Esophagus (tissue), 2 donors: ENCODE data around the gene MSANTD3. TPM values are rescaled to one million over a fixed set of nuclear protein-coding genes. Genes with fewer than 3 reads are reported as not detected.
"Not testable (repeated sequence)": the region's sequence is repeated elsewhere in the genome, so short reads cannot be mapped to it uniquely, and the experiment has no call there.

Experiments
- H3K27ac ChIP-seq, 2 donors: one replicate each; pipeline ENCODE4 v1.5.1; 2013; ENCODE audit warnings: low read depth in 2 of 2, mild to moderate bottlenecking in 2 of 2, inconsistent platforms in 1 of 2, low read length in 1 of 2, moderate library complexity in 1 of 2
- H3K27me3 ChIP-seq, 2 donors: one replicate each; pipeline ENCODE4 v1.6.1; 2013; ENCODE audit warnings: low read length in 2 of 2, control low read depth in 1 of 2, mild to moderate bottlenecking in 1 of 2; ENCODE audit not compliant: insufficient read depth in 2 of 2, control insufficient read depth in 1 of 2
- H3K36me3 ChIP-seq, 2 donors: one replicate each; pipeline ENCODE4 v1.6.1; 2013; ENCODE audit warnings: low read length in 1 of 2; ENCODE audit not compliant: control insufficient read depth in 2 of 2, insufficient read depth in 2 of 2
- H3K4me1 ChIP-seq, 2 donors: one replicate each; pipeline ENCODE4 v1.6.1; 2013; ENCODE audit warnings: low read length in 1 of 2; ENCODE audit not compliant: control insufficient read depth in 2 of 2, insufficient read depth in 2 of 2
- H3K4me3 ChIP-seq, 2 donors: one replicate each; pipeline ENCODE4 v1.5.1; 2013; ENCODE audit warnings: low read length in 2 of 2, mild to moderate bottlenecking in 2 of 2, low read depth in 1 of 2, moderate library complexity in 1 of 2
- H3K9me3 ChIP-seq, 2 donors: one replicate each; pipeline ENCODE4 v1.6.1; 2013; ENCODE audit warnings: mild to moderate bottlenecking in 2 of 2, low read depth in 1 of 2, low read length in 1 of 2, moderate library complexity in 1 of 2; ENCODE audit not compliant: control insufficient read depth in 2 of 2, insufficient read depth in 1 of 2
- WGBS, 2 donors: extraction: QIAGEN DNeasy Blood & Tissue Kit; methylation state at CpG; one replicate each; pipeline ENCODE4 v1.1.7; 2013; 5-methylcytosine and 5-hydroxymethylcytosine counted together
- polyA plus RNA-seq, 2 donors: library from polyadenylated mRNA; stranded (reverse); fragments of 200-250 nt; gene quantifications; one replicate each; pipeline ENCODE4 v1.2.3, GENCODE V29; 2013
- donor health status: healthy with polysubstance abuse.
- donor health status: Bipolar disorder and iron deficiency.

Gene MSANTD3
- polyA plus RNA-seq, 2 donors, result 8.5 to 9.1 TPM

DNA sequence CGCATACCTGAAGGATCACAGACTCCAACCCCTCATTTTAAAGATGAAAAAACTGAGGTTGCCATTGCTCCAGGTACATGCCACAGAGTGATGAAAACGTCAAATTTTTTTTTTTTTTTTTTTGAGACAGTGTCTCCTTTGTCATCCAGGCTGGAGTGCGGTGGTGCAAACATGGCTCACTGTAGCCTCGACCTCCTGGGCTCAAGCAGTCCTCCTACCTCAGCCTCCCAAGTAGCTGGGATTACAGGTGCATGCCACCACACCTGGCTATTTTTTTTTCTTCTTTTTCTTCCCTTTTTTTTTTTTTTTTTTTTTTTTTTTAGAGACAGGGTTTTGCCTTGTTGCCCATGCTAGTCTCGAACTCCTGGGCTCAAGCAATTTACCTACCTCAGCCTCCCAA is 13.5 kb downstream of the MSANTD3 start:
- H3K4me1 ChIP-seq, H3K27me3 ChIP-seq, H3K36me3 ChIP-seq, H3K4me3 ChIP-seq, H3K9me3 ChIP-seq, H3K27ac ChIP-seq: not testable (repeated sequence)
- 87 to 89% methylated on average over 5 of the region's 5 CpGs for WGBS, 2 donors

DNA sequence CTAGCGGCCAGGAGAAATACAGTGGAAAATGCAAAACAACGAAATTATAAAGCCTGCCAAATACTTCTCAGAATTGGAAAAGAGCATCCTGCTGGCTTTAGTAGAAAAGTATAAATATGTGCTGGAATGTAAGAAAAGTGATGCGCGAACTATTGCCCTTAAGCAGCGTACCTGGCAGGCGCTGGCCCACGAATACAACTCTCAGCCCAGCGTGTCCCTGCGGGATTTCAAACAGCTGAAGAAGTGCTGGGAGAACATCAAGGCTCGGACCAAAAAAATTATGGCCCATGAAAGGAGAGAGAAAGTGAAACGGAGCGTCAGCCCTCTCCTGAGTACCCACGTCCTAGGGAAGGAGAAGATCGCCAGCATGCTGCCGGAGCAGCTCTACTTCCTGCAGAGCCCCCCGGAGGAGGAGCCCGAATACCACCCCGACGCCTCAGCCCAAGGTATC is 15.0 kb downstream of the MSANTD3 start:
- no peaks in the 10 kb centered on the region for H3K4me1 ChIP-seq
- no peaks in the 10 kb centered on the region for H3K9me3 ChIP-seq
- no peaks in the 10 kb centered on the region for H3K27me3 ChIP-seq
- H3K27ac ChIP-seq, result no peak overlapping the region
- no peak overlapping the region for H3K4me3 ChIP-seq
- 82 to 83% methylated on average over 19 of the region's 19 CpGs for WGBS, 2 donors
- H3K36me3 ChIP-seq, result peaks cover 0 to 3% of the 10 kb centered on the region in 2 donors

GRCh38 chr9:100443781-100444768 is 17.1 kb downstream of the MSANTD3 start:
- Histone ChIP-seq H3K36me3 (peaks cover 0 to 3% of the 10 kb centered on the region in 2 donors), H3K27me3 (no peaks in the 10 kb centered on the region), H3K4me3 (no peak overlapping the region), H3K9me3 (no peaks in the 10 kb centered on the region), H3K4me1 (no peaks in the 10 kb centered on the region), H3K27ac (no peak overlapping the region)
- WGBS, 2 donors, result 61 to 68% methylated on average over 4 of the region's 4 CpGs

- Histone ChIP-seq H3K9me3 (no peaks in the 10 kb centered on the region), H3K27ac (no peak overlapping the region), H3K36me3 (peaks cover 2 to 3% of the 10 kb centered on the region in 2 donors), H3K27me3 (no peaks in the 10 kb centered on the region), H3K4me1 (no peaks in the 10 kb centered on the region), H3K4me3 (no peak overlapping the region)
- WGBS, 2 donors, result 73 to 98% methylated on average over 1 of the region's 1 CpG
Observed at GRCh38 chr9:100445161-100445902, 18.4 kb downstream of the MSANTD3 start.

- no peak overlapping the region for H3K27ac ChIP-seq
- peaks cover 2 to 3% of the 10 kb centered on the region in 2 donors for H3K36me3 ChIP-seq
- no peak overlapping the region for H3K4me3 ChIP-seq
- 93% methylated on average over 5 of the region's 5 CpGs for WGBS, 2 donors
- H3K27me3 ChIP-seq, result no peaks in the 10 kb centered on the region
- no peaks in the 10 kb centered on the region for H3K9me3 ChIP-seq
- no peaks in the 10 kb centered on the region for H3K4me1 ChIP-seq
Observed at GRCh38 chr9:100445903-100446549, 19.1 kb downstream of the MSANTD3 start.

DNA sequence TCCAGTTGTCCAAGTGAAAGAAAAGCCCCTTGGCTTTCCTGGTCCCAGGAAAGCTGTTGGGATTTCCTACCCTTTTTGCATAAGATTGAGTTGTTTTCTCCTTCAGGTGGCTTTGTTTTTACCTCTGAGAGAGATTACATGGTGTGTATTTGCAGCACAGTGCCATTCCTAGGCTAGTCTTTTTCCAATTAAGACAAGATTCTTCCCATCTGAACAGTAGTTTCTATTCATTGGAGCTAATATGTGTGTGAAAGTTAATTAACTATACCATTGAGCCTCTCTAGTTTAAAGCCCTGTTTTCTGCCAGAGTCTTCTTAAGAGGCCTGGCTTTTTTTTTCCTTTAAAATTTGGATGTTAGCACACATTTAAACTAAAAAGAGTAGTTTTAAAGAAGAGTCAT is 20.1 kb downstream of the MSANTD3 start:
- no peak overlapping the region for H3K27ac ChIP-seq
- no peaks in the 10 kb centered on the region for H3K4me1 ChIP-seq
- H3K4me3 ChIP-seq, result no peak overlapping the region
- H3K36me3 ChIP-seq, result peaks cover 2 to 3% of the 10 kb centered on the region in 2 donors
- H3K27me3 ChIP-seq, result no peaks in the 10 kb centered on the region
- H3K9me3 ChIP-seq, result no peaks in the 10 kb centered on the region

DNA sequence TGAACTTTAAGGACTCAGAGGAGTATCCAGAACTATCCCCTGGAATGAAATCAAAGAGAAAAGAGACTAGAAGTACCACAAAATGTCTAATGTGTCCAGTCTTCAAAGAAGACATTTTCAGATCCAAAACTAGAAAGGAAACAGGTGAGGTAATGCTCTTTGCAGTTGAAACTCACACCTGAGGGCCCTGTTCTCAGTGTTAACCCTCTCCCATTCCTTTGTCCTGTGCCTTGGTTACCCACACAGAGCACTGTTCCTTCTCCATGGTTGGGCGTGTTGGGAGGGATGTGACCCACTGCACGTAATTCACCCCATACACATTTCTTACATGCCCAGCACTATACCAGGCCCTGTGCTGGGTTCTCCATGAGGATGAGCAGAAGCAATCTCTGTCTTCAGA is 21.3 kb downstream of the MSANTD3 start:
- no peaks in the 10 kb centered on the region for H3K27me3 ChIP-seq
- H3K4me3 ChIP-seq, result no peak overlapping the region
- H3K36me3 ChIP-seq, result peaks cover 2 to 6% of the 10 kb centered on the region in 2 donors
- 96 to 100% methylated on average over 2 of the region's 2 CpGs for WGBS, 2 donors
- no peak overlapping the region for H3K27ac ChIP-seq
- H3K4me1 ChIP-seq, result no peaks in the 10 kb centered on the region
- H3K9me3 ChIP-seq, result no peaks in the 10 kb centered on the region

DNA sequence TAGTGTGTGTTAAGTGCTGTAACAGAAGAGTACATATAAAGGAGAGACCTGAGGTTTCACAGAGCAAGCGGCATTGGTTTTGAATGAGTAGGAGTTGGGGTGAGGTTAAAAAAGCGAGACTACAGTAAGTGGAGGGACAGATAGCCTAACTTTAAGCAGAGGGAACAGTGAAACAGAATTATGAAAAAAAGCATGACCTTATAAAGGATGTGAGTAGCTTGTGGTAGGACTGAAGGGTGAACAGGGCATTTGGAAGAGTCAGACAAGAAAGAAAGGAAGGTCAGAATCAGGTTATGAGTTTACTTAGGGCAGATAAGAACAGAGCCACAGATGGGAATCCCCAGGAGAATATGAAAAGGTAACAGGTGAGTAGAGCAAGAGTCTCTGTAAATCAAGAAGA is 22.5 kb downstream of the MSANTD3 start:
- Histone ChIP-seq H3K4me3 (no peak overlapping the region), H3K27me3 (no peaks in the 10 kb centered on the region), H3K4me1 (no peaks in the 10 kb centered on the region), H3K36me3 (peaks cover 2 to 6% of the 10 kb centered on the region in 2 donors), H3K9me3 (no peaks in the 10 kb centered on the region), H3K27ac (no peak overlapping the region)
- 92 to 97% methylated on average over 2 of the region's 2 CpGs for WGBS, 2 donors

DNA sequence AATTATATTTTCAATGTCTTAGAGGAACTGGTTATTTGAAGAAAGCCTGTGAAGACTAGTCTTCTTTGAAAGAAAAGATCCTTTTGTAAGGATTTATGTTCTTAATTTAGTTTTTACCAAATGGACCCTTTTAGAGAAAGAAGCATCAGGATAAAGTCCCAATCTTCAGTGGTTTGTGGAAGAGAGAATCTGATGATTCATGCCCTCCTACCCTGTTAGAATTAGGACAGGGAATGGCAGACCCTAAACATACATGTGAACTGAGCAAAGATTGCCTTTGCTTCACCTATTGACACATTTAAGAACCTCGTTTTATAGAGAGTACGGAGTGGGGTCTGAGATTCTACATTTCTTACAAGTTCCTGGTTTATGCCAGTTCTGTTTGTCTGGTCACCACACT is 26.0 kb downstream of the MSANTD3 start:
- H3K36me3 ChIP-seq, result peaks cover 2 to 6% of the 10 kb centered on the region in 2 donors
- no peak overlapping the region for H3K4me3 ChIP-seq
- no peaks in the 10 kb centered on the region for H3K9me3 ChIP-seq
- 99 to 100% methylated on average over 2 of the region's 2 CpGs for WGBS, 2 donors
- H3K27me3 ChIP-seq, result no peaks in the 10 kb centered on the region
- no peak overlapping the region for H3K27ac ChIP-seq
- no peaks in the 10 kb centered on the region for H3K4me1 ChIP-seq
